HG02678 (cell line): ENCODE measurements around the gene SCAF8.
"Not testable (repeated sequence)": the region's sequence is repeated elsewhere in the genome, so short reads cannot be mapped to it uniquely, and the experiment has no call there.

ENCODE experiments used
- ATAC-seq: cut with Tn5 transposase; IDR thresholded peaks from one replicate; pipeline ENCODE4 v1.9.1; 2021; ENCODE audit warnings: mild to moderate bottlenecking, moderate library complexity; ENCODE audit not compliant: unreplicated experiment

SCAF8 gene

DNA sequence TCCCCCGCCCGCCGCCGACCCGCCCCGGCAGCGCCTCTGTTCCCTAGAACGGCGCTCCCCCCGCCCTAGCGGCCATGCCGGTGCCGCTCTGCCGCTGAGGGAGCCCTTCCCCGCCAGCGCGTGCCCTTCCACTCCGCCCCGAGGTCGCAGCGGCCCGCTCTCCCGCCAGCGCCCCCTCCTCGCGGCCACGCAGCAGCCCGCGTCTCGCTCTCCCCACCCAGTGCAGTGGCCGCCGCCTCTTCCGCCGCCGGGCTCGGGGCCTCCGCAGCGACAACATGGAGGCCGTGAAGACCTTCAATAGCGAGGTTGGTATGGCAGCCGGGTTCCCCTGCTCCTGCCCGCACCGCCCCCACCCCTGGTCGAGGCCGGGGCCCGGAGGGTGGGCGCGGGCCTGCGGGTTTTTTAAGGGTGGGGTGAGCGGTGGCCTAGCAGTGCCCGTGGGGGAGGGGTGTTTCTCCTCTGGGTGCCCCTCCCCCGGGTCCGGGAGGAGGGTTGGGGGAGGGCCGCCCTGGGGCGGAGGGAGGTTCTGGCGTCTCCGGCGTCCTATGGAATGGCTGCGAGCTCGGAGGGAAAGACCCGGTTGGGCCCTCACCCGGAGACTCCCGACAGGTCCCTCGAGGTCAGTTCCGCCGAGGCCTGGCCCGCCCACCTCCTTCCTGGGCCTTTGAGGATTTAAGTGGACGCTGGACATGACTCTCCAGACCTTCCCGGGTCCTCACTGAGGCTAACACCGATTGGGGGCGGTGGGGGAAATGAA is 588 bp downstream of the SCAF8 start:
- peak; percentile 75 for ATAC-seq

DNA sequence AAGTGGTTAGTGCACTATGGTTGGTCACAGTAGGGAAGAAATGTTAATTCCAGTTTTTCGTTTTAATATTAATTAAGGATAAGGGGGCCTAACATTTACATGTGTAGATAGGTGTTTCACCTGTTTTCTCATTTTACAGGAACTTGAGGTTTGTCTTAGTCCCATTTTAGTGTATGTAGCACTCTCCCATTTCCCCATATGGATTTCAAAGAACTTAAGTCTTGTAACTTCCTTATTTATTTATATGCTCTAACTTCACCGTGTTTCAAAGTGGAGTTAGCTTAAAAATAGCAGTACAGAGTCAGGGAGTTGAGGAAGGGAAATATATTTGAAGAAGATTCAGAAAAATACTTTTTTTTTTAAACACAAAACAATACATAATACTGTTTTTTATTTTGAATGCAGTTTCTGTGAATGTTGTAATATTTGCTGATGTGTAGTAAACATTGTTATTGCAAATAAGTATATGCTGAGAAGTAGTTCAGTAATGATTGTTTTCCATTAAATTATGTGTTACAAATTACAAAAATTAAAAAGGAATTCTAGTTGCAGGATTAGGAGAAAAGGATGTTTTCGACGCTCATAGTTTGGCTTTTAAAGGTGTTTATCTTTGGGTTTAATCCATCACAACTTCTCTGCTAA is 3.5 kb downstream of the SCAF8 start:
- no peak for ATAC-seq

DNA sequence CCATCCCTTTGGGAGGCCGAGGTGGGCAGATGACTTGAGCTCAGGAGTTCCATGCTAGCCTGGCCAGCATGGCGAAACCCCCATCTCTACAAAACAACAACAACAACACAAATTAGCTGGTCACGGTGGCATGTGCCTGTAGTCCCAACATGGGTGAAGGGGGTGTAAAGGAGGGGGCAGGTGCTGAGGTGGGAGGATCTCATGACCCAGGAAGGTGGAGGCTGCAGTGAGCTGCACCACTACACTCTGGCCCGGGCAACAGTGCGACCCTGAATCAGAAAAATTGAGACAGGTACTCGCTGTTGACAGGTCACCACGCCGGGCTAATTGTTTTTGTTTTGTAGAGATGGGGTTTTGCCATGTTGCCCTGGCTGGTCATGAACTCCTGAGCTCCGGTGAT is 4.2 kb downstream of the SCAF8 start:
- ATAC-seq, result no peak

DNA sequence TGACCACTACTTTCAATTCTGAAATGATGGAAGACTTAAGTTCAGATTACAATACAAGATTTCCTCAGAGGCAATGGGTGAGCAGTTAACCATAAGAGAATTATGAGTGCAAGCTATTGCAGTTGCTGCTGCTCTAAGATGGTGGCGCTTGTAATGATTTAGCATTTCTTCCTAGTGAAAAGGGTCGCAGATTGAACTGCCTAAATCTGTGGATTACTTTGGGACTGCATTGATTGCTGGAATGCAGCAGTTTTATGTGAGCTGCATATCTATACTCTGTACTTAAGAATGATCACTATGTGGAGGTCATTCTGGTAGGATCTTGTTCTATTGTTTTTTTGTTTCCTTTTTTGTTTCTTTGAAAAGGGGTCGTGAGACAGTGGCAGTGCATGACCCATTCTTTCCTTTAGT is 5.3 kb downstream of the SCAF8 start:
- ATAC-seq, result no peak

DNA sequence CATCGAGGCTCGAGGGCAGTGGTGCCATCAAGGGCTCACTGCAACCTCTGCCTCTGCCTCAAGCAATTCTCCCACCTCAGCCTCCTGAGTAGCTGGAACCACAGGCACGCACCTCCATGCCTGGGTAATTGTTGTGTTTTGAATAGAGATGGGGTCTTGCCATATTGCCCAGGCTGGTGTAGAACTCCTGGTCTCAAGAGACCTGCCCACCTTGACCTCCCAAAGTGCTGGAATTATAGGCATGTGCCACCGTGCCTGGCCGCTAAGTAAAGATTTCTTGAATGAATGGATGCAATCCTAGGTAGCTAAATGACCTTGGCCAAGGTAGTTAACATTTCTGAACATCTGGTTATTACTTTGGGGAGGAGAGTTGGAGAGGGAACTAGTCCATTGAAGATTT is 7.4 kb downstream of the SCAF8 start:
- ATAC-seq, result no peak

DNA sequence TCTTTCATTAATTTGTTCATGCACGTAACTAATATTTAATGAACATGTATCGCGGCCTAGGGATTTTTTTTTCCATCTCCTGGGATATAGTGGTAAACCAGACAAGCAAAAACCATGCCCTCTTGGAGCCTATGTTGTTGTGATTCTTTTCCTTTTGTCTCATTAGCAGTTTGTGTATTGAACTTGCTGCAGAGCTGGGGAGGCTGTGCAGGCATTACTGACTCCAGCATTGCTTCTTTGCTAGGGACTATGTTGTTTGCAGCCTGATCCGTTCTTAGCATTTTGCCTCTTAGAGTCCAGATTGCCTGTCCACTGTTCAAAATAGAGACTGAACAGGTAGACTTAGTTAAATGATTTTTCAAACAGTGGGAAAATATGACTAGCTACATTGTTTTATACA is 9.7 kb downstream of the SCAF8 start:
- no peak for ATAC-seq

DNA sequence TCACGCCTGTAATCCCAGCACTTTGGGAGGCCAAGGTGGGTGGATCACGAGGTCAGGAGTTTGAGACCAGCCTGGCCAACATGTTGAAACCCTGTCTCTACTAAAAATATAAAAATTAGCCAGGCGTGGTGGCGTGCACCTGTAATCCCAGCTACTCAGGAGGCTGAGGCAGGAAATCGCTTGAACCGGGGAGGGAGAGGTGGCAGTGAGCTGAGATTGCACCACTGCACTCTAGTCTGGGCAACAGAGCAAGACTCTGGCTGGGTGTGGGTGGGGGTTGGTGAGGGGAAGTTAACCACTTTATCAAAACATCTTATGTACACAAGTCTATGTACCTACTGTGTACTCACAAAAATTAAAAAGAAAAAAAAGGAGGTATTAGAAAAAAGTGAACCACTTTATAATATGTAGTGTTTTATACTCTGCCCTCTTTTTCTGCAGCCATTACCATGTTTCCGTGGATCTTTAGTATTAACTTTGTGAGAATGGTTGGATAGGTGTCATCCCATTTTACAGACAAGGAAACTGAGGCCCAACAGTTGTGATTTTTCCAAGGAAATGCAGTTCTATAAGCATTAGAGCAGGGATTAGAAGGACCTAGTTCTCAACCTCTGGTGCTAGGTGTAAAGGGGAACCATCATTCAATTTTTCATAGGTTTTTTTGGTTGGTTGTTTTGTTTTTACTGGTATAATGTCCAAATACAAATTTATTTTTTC is 11.0 kb downstream of the SCAF8 start:
- not testable (repeated sequence) for ATAC-seq

DNA sequence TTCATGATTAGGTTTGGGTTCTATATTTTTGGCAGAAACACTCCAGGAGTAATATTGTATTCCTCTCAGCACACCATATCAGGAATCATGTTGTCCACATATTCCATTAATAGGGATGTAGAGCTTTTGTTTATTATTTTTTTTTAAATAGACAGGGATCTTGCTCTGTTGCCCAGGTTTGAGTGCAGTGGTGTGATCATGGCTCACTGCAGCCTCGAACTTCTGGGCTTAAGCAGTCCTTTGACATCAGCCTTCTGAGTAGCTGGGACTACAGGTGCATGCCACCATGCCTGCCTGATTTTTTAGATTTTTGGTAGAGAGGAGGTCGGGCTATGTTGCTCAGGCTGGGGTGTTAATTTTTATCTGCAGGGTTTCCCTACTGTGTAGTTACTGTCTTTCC is 12.0 kb downstream of the SCAF8 start:
- no peak for ATAC-seq

DNA sequence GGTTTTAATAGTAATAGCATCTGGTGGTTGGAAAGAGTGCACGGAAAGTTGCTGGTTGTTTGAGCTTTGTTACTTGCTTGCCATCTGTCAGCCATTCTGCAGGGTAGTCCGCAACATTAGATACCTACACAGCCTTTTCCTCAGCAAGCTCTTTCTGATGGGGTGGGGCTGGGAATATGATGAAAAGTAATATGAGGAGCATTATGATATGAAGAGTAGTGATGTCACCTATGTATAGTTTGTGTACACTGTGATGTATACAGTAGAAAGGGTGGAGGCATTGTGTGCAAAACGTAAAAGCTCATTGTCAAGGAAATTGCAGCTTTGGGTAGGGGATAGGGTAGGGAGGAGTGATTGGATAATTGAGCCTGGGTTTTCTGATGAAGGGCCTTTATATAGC is 16.1 kb downstream of the SCAF8 start:
- no peak for ATAC-seq

DNA sequence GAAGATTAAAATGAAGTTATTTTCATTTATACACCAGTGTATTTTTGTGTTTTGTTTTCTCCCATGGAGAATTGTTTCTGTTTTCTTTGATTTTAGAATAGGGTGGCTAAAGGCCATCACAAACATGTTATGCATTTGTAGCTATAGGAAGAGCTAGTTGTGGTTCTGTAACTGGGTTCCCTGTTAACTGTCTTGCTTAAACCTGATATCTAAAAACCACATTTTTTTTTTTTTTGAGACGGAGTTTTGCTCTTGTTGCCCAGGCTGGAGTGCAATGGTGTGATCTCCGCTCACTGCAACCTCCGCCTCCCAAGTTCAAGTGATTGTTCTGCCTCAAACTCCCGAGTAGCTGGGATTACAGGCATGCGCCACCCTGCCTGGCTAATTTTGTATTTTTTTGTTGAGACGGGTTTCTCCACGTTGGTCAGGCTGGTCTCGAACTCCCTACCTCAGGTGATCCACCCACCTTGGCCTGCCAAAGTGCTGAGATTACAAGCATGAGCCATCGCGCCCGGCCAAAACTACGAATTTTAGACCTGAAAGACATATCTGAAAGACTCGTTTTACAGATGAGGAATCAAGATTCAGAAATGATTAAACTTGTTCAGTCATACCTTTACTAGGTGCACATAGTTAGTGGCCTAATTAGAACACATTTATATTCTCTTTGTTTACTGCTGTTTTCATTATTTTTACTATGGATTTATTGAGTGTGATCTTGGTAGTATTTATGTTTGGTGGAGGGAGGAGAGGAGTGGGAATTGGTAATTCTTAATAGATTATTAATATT is 18.0 kb downstream of the SCAF8 start:
- no peak for ATAC-seq

DNA sequence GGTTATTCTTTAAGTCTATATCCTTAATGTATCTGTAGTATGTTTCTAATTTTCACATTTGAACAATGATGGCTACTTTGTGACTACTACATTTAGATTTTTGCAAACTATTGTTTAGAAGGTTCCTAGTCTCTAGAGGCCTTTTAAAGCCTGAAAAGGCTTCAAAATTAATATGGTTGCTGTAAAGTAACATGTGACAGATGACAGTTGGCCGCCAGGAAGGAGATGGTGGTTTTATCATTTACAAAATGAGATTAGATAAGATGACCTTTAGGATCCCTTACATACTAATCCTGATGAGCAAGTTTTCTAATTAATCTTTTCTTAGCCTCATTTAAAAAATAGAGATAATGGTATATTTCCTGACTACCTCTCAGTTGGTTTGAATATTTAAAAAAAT is 18.8 kb downstream of the SCAF8 start:
- no peak for ATAC-seq

DNA sequence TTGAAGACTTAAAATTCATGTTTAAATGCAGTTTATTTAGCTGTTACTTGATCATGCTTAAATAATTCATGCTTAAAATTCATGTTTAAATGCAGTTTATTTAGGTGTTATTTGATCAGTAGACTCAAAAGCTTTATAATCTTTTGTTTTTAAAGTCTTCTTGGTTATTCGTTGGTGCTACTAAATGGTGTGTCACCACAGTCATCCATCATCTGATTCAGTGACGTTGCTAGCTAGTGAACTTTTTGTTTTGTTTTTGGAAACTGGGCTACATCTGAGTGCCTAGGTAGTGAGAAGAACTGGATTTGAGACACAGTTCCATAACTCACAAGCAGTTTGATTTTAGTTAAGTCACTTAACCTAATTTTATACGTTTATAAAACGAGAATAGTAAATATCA is 20.9 kb downstream of the SCAF8 start:
- ATAC-seq, result no peak

DNA sequence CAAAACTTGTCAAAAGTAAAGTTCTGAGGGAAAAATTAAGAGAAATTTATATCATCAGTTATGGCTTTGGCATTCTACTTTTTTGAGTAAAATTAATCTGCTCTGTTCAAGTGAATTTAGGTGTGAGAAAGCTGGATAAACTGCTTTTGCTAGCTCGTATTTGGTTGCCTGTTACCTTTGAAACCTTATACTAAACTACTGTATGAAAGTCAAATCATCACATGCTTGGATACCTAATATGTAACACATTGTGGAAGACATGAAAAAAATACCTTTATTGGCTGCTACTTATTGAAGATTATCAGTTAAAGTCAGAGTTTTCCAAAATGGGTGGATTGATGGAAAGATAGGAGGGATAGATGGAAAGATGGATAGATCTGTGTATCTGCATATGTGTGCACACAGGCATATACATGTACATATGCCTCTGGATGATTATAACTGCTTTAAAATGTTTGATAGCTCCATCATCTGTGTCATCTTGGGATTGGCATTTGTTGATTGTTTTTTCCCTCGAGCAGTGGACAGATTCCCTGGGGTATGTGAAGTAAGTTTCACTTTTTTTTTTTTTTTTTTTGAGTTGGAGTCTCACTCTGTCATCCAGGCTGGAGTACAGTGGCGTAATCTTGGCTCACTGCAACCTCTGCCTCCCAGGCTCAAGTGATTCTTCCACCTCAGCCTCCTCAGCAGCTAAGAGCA is 24.3 kb downstream of the SCAF8 start:
- ATAC-seq, result no peak

DNA sequence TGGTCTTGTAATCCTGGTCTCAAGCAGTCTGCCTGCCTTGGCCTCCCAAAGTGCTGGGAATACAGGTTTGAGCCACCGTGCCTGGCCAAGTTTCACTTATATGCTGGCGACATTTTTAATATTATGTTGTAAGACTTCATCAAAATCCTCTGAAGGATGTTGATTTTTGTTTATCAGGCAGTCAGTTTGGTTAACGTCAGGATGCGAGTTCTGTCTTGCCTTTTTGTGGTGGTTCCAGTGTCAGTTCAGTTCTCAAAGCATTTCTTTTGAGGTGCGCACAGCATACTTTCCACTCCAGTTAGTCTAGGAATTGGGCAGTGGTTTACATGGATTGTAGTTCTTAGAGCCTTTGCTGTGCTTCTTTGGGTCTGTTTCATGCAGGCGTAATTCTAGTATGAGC is 24.9 kb downstream of the SCAF8 start:
- no peak for ATAC-seq

DNA sequence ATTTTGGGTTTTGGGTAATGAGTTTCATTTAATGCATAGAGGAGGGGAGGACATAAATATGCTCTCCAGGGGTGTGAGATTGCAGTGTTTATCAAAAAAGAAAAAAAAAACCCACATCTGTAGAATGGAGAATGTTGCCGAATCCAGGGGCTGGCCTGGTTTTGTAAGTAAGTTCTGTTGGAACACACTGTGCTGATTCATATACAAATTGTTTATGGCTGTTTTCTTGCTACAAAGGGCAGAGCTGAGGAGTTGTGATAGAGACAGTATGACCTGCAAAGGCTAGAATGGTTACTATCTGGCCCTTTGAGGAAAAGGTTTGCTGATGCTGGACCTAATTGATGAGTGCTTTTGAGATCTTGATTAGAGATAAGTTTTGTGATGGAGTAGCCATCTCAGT is 30.4 kb downstream of the SCAF8 start:
- no peak for ATAC-seq

DNA sequence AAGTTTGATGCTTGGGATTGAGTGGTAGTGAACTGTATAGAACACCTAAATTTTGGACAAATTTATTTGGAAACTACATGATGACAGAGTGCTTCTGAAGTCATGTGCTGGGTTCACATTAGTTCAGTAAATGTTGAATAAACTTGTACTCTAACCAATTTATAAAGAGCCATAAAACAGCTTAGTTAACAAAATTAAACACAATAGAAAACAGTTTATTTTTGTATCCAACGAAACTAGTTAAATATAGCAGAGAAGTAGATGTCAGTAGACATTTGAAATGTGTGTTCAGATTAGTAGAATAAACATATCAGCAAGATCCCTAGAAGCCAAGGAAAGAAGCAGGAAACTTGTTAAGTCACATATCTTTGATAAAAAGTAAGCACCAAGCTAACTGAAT is 32.1 kb downstream of the SCAF8 start:
- ATAC-seq, result no peak

DNA sequence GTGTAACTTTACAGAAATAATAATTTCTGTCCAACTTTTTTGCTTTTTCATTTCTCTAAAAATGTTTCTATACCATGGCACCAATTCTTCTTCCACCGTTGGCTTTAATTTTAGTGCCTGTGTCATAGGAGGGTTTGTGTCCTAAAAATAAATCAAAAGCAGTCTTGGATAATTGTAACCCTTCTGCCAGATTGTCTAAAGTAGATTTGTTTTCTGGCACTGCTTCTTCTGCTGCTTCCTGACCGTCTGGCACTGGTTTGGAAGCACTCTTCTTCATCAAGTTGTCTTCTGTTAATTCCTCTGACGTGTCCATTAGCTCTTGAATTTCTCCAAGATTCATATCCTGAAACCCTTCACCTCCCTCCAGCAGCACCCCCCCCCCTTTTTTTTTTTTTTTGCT is 33.1 kb downstream of the SCAF8 start:
- ATAC-seq, result no peak

DNA sequence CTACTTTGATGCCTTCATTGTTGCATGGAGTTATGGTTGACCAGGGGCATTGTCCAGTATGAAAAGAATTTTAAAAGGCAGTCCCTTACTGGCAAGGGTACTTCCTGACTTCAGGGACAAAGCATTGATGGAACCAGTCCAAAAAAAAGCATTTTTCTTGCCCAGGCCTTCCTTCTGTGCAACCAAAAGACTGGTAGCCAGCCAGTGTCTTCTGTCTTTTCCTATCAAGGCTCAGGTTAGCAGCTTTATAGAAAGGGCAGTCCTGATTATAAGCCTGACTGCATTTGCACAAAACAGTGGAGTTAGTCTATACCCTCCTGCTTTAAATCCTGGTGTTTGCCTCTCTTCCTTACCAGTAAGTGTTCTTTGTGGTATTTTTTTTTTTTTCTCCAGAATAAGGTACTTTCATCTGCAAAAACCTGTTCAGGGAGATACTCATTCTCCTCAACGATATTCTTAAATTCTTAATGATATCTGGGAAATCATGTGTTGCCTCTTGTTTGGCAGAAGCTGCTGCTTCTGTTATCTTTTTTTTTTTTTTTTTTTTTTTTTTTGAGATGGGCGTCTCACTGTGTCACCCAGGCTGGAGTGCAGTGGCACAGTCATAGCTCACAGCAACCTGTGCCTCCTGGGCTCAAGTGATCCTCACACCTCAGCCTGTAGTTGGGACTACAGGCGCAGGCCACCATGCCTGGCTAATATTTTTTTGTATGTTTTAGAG is 33.9 kb downstream of the SCAF8 start:
- ATAC-seq, result no peak

DNA sequence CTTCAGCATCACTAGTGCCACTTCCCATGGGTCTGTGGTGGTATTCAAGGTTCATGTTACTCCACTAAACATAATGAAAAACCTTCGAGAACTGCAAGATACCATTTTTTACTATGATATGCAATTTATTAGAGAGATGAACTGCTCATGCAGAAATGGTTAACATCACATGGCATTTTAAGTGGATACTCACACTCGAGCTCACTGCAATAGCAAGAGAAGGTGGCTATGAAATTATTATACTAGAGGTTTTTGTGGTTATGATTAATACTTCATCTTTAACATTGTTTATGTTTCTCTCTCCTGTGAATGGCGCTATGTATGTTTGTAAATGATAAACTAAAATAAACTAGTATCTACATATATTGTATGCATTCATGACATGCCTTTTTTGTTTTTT is 35.1 kb downstream of the SCAF8 start:
- ATAC-seq, result no peak

DNA sequence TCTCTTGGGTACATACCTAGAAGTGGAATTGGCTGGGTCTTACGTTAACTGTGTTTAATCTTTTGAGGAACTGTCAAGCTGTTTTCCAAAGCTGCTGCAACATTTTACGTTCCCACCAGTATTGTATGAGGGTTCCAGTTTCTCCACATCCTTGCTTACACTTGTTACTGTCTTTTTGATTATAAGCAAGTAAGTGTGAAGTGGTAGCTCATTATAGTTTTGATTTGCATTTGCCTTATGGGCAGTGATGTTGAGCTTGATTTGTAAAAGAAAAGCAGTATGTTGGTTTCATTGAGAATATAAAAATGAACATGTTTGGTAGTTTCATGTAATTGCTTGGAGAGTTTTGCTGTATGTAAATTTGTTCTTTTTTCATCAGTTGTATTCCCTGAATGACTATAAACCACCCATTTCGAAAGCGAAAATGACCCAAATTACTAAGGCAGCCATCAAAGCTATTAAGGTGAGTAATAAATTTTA is 40.4 kb downstream of the SCAF8 start:
- ATAC-seq, result peak; percentile 95
